ENCODE data around the gene EPC2.
"Not testable (repeated sequence)": the region's sequence is repeated elsewhere in the genome, so short reads cannot be mapped to it uniquely, and the experiment has no call there.

Gene EPC2

DNA sequence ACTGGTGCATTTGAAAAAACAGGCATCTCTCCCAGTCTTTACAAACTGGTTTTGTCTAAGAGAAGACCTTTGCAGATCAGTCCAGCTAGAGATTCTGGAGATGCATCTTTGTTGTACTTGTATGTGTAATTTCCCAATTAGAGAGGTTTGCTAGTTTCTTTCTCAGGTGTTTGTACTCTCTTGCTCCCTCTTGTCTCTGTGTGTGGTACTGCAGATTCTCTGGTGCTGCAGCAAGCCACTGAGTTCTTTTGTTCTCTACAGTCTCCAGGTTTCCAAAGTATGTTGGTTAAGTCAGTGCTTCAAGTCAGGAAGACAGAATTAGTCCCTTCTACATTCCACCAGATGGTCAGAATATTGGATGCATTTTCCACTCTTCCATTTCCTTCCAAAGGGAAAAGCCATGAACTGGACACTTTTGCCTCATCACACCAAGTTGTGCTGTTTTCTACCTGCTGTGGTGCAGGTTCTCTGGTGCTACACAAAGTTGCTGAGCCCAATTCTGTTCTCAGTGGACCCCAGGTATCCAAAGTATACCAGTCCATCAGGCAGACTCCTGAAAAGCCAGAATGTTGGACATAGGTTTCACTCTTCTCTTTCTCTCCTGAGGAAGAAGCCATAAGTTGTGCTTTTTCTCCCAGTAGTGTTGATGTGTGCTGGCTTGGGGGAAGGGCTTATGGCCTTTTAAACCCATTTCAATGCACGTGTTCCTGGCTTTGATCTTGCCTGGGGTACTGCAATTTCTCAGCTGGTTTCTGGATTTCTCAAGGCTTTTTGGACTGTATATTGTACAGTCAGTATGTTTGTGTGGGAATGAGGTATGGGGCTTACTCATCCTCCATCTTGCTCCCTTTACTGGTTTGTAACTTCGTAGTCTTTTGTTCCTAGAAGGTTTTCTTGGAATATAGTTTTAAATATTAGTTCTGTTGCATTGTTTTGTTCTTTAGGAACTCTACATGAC, 29.8 kb downstream of the EPC2 start:
- DNase-seq: no peak

- no peak for DNase-seq
Measured at GRCh38 chr2:148675708-148676107, 31.2 kb downstream of the EPC2 start.

DNA sequence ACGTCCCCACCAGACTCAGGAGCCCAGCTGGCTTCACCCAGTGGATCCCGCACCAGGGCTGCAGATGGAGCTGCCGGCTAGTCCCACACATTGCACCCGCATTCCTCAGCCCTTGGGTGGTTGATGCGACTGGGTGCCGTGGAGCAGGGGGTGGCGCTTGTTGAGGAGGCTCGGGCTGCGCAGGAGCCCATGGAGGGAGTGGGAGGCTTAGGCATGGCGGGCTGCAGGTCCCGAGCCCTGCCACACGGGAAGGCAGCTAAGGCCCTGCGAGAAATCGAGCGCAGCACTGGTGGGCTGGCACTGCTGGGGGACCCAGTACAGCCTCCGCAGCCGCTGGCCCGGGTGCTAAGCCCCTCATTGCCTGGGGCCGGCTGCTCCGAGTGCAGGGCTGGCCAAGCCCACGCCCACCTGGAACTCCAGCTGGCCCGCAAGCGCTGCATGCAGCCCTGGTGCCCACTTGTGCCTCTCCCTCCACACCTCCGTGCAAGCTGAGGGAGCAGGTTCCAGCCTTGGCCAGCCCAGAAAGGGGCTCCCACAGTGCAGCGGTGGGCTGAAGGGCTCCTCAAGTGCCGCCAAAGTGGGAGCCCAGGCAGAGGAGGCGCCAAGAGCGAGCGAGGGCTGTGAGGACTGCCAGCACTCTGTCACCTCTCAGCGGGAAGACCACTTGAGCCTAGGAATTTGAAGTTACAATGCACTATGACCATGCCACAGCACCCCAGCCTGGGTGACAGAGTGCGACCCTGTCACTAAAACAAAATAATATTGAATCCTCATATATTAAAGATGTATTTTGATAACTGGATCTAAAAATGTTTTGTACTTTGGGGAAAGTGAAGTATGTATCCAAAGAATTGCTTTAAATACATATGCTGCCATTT, 34.0 kb downstream of the EPC2 start:
- DNase-seq: not testable (repeated sequence)

GRCh38 chr2:148680462-148680861, 35.9 kb downstream of the EPC2 start:
- DNase-seq: no peak

- no peak for DNase-seq
Measured at GRCh38 chr2:148681443-148681842, 36.9 kb downstream of the EPC2 start.

GRCh38 chr2:148681862-148682261, 37.3 kb downstream of the EPC2 start:
- DNase-seq: not testable (repeated sequence)

DNA sequence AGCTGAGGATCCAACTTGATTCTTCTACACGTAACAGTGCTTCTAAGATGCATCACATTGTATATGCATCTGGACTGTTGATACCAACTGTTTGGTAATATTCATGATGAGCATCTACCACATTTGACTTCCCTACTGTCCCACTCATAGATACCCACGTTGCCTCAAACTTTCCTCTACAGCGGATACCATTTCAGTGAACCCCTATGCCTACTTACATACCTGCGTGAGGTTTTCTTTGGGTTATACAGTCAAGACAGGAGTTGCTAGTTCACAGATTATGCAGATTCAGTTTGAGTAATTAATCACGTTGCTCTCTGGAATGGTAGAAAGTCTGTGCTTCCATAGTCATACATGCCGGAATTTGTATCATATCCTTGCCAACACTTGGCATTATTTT, 40.0 kb downstream of the EPC2 start:
- DNase-seq: no peak

DNA sequence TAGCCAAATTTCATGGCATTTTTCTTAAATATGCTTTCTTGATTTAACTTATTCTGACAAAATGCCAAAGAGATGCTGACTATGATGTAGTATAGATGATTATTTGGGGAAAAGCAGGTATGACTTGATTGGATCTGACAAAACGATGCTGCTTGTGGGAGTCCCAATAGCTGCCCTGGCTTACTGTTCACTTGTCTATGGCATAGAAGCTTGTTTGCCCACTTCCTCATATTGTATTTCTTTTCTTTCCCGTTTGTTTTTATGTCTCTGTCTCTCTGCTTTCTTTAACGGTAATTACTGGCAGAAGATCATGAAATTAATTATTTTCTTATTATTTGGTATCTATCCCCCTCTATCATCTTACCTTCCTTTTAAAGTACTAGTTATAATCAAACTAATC, 43.0 kb downstream of the EPC2 start:
- DNase-seq: no peak

GRCh38 chr2:148688011-148688410, 43.5 kb downstream of the EPC2 start:
- not testable (repeated sequence) for DNase-seq

DNA sequence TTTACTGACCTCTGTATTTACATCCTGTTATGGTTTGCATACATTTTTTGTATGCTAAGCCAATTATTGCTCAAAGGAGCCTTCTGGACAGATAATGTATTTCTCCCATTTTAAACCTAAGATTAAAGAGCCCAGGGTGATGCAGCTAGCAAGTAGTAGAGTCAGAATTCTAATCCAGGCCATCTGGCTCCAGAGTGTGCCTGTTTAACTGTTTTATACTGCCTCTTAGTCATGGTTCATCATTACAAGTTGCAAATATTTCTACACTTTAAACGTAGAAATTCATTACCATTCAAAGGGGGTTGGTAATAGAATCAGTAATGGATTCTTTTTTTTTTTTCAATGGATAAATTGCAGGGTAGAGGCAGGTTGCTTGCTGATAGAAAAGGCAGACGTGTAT, 52.4 kb downstream of the EPC2 start:
- no peak for DNase-seq

- no peak for DNase-seq
Measured at GRCh38 chr2:148699830-148700229, 55.3 kb downstream of the EPC2 start.

- DNase-seq: no peak
Measured at GRCh38 chr2:148701039-148701438, 56.5 kb downstream of the EPC2 start.

- no peak for DNase-seq
Measured at GRCh38 chr2:148701877-148702276, 57.3 kb downstream of the EPC2 start.

DNA sequence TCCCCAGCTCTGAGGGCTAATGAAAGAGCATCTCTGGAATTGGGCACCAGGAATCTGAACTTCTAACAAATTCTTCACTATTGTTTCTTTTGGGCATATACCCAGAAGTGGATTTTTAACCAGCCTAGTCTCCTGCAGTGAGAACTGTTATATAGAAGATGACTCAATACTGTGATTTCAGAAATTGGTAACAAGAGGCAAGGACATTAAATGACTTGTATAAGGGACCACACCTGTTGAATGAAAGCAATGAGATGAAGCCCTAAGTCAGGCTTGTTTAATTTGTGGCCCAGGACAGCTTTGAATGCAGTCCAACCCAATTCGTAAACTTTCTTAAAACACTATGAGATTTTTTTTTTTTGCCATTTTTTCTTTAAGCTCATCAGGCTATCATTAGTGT, 57.9 kb downstream of the EPC2 start:
- no peak for DNase-seq

- no peak for DNase-seq
Measured at GRCh38 chr2:148704247-148704646, 59.7 kb downstream of the EPC2 start.

DNA sequence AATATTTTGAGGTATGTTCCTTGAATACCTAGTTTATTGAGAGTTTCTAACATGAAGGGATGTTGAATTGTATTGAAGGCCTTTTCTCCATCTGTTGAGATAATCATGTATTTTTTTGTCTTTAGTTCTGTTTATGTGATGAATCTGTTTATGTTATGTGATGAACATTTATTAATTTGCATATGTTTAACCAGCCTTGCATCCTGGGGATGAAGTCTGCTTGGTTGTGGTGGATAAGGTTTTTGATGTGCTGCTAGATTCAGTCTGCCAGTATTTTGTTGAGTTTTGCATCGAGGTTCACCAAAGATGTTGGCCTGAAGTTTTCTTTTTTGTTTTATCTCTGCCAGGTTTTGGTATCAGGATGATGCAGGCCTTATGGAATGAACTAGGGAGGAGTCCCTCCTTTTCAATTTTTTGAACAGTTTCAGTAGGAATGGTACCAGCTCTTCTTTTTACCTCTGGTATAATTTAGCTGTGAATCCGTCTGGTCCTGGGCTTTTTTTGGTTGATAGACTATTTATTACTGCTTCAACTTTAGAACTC, 71.9 kb downstream of the EPC2 start:
- DNase-seq: no peak

GRCh38 chr2:148718039-148718438, 73.5 kb downstream of the EPC2 start:
- no peak for DNase-seq

- DNase-seq: no peak
Measured at GRCh38 chr2:148719195-148719749, 74.7 kb downstream of the EPC2 start.

- no peak for DNase-seq
Measured at GRCh38 chr2:148719941-148720436, 75.4 kb downstream of the EPC2 start.

- peak in 1 of 14 donors; percentile 39 for DNase-seq
Measured at GRCh38 chr2:148720501-148721001, 76.0 kb downstream of the EPC2 start.

GRCh38 chr2:148721520-148721931, 77.0 kb downstream of the EPC2 start:
- no peak for DNase-seq

Data from C1 segment of cervical spinal cord (tissue), 14 donors.